OCI-LY3 (cell line): Measurements from ENCODE around the gene FANCD2.

Source experiments
- H2AFZ ChIP-seq: fragments of 200-600, 300-600 bp; shearing (Covaris generic); 2 replicates; pipeline ENCODE4 v1.6.0; 2014; ENCODE audit warnings: antibody characterized with exemption, low read depth, low read length
- H3K27ac ChIP-seq: fragments of 200-600, 300-600 bp; sonication (generic); 2 replicates; pipeline ENCODE4 v1.5.1; 2014; ENCODE audit warnings: mild to moderate bottlenecking, low read length, moderate library complexity, mixed read lengths
- H3K27me3 ChIP-seq: fragments of 200-600, 300-600 bp; sonication (generic); 2 replicates; pipeline ENCODE4 v1.6.1; 2014; ENCODE audit warnings: low read depth, low read length, mixed read lengths
- H3K36me3 ChIP-seq: fragments of 200-600, 300-600 bp; sonication (generic); replicated peaks from 2 replicates; pipeline ENCODE3; 2014; ENCODE audit warnings: low read depth, low read length, mixed read lengths
- H3K4me1 ChIP-seq: fragments of 300-600, 200-600 bp; sonication (generic); 2 replicates; pipeline ENCODE4 v1.6.1; 2014; ENCODE audit warnings: low read length, mixed read lengths
- H3K4me2 ChIP-seq: fragments of 200-600, 300-600 bp; sonication (generic); 2 replicates; pipeline ENCODE4 v1.6.1; 2014; ENCODE audit warnings: low read length, mixed read lengths
- H3K4me3 ChIP-seq: fragments of 300-600, 200-600 bp; sonication (generic); 2 replicates; pipeline ENCODE4 v1.5.1; 2014; ENCODE audit warnings: antibody characterized with exemption, mild to moderate bottlenecking, low read length, moderate library complexity
- H3K79me2 ChIP-seq: fragments of 300-600, 200-600 bp; shearing (Covaris generic); 2 replicates; pipeline ENCODE4 v1.6.1; 2014; ENCODE audit warnings: mild to moderate bottlenecking, low read length, mixed read lengths
- H3K9ac ChIP-seq: fragments of 300-600, 200-600 bp; shearing (Covaris generic); 2 replicates; pipeline ENCODE4 v1.6.0; 2014; ENCODE audit warnings: mild to moderate bottlenecking, low read length, moderate library complexity
- H3K9me3 ChIP-seq: fragments of 200-600, 300-600 bp; shearing (Covaris generic); 2 replicates; pipeline ENCODE4 v1.6.1; 2014; ENCODE audit warnings: low read length, mixed read lengths; ENCODE audit not compliant: insufficient read depth
- H4K20me1 ChIP-seq: fragments of 200-600, 300-600 bp; sonication (generic); 2 replicates; pipeline ENCODE4 v1.6.1; 2016; ENCODE audit warnings: low read length, mixed read lengths; ENCODE audit not compliant: insufficient read depth
- EZH2phosphoT487 ChIP-seq: fragments of 200-600 bp; shearing (Covaris generic); IDR thresholded peaks from 2 replicates; pipeline ENCODE4 v1.6.1; 2018; ENCODE audit warnings: antibody characterized with exemption, mixed run types, low read depth
- TF ChIP-seq, protein P1 (sequence below): fragments of 200-600, 300-600 bp; sonication (generic); IDR thresholded peaks from 2 replicates; pipeline ENCODE4 v1.5.1; 2014; ENCODE audit warnings: antibody characterized with exemption, low read length, low read depth

Gene FANCD2

DNA sequence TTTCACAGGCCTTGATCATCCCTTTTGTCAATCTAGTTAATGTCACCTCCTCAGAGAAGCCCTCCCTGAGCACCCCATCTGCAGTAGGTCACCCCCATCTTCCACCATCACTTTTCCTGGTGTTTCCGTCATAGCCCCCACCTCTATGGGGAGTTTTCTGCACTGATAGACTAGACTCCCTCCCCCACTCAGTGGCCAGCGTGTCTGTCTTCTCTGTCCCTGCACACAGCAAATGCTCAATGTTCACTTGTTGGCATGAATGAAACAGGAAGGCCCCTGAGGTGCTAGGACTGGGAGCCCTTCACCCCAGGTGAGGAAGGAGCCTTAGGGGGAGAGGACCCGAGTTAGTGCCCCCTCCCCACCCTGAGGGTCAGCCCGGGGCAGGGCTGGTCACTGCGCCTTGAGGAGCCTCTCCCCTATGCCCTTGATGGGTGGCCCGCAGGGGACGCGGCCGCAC lies 15.8 kb upstream of the FANCD2 start:
- TF ChIP-seq, protein P1, sequence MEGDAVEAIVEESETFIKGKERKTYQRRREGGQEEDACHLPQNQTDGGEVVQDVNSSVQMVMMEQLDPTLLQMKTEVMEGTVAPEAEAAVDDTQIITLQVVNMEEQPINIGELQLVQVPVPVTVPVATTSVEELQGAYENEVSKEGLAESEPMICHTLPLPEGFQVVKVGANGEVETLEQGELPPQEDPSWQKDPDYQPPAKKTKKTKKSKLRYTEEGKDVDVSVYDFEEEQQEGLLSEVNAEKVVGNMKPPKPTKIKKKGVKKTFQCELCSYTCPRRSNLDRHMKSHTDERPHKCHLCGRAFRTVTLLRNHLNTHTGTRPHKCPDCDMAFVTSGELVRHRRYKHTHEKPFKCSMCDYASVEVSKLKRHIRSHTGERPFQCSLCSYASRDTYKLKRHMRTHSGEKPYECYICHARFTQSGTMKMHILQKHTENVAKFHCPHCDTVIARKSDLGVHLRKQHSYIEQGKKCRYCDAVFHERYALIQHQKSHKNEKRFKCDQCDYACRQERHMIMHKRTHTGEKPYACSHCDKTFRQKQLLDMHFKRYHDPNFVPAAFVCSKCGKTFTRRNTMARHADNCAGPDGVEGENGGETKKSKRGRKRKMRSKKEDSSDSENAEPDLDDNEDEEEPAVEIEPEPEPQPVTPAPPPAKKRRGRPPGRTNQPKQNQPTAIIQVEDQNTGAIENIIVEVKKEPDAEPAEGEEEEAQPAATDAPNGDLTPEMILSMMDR, result no peak
- no peak for TF ChIP-seq EZH2phosphoT487
- Histone ChIP-seq H3K4me2 (peak overlapping the region; percentile 97), H3K79me2 (no peaks in the 10 kb centered on the region), H4K20me1 (peaks cover 29% of the 10 kb centered on the region), H3K4me1 (peaks cover 17% of the 10 kb centered on the region), H3K4me3 (peak overlapping the region; percentile 94), H2AFZ (peak overlapping the region; percentile 74; the same call in 1 of the 2 replicates), H3K27ac (no peak overlapping the region), H3K36me3 (no peaks in the 10 kb centered on the region), H3K9ac (peak overlapping the region; percentile 63), H3K27me3 (no peaks in the 10 kb centered on the region), H3K9me3 (no peaks in the 10 kb centered on the region)

DNA sequence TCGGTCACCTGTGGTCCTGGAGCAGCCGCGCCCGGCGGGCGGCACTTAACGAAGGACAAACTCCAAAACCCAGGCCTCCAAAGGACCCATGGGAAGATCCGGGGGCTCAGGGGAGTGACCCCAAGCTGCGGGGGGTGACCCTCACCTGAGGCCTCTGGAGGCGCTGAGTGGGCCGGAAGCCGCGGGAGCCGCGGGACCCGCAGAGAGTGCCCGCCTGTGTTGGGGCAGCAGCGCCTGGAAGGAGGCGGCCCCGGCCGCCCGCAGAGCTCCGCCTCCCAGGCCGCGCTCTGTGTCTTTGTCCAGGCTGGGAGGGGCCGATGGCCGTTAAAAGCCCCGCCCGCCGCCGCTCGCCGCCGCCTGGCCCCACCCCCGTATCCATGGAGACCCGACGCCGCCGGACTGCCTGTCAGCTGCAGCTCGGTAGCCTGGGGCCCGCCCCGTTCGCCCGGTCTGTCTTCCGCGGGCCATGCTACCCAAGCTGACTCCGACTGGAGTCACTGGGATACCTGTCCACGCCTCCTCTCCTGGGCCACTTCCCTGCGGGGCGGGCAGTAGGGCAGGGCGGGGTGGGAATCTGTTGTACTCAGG lies 15.3 kb upstream of the FANCD2 start:
- H3K4me1 ChIP-seq, result peaks cover 17% of the 10 kb centered on the region
- H3K79me2 ChIP-seq, result no peaks in the 10 kb centered on the region
- peak overlapping the region; percentile 97 for H3K4me2 ChIP-seq
- H3K9me3 ChIP-seq, result no peaks in the 10 kb centered on the region
- H3K27me3 ChIP-seq, result no peaks in the 10 kb centered on the region
- peak overlapping the region; percentile 74; the same call in 1 of the 2 replicates for H2AFZ ChIP-seq
- H3K36me3 ChIP-seq, result no peaks in the 10 kb centered on the region
- H4K20me1 ChIP-seq, result peaks cover 25% of the 10 kb centered on the region
- peak overlapping the region; percentile 63 for H3K9ac ChIP-seq
- H3K4me3 ChIP-seq, result peak overlapping the region; percentile 94
- TF ChIP-seq, protein P1, result no peak
- no peak overlapping the region for H3K27ac ChIP-seq

DNA sequence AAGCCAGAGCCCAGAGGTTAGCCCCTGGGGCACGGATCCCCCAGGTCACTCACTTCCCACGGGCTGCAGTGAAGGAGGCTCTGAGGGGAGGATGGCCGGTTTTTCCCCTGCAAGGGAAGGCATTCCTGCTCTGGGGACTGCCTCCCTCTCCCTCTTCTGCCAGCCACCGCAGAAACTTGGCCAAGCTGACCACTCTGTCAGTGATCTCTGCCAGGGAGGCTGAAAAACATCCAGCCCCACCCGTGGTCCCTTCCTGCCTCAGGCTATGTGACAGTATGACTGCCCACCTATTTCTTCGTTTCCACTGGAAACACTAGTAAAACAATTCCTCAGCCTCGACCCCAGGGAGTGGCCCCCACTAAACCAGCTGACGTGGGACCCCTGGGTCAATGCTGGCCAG lies 14.6 kb upstream of the FANCD2 start:
- Histone ChIP-seq H3K4me2 (peak overlapping the region; percentile 97), H3K27me3 (no peaks in the 10 kb centered on the region), H3K4me1 (peaks cover 17% of the 10 kb centered on the region), H3K79me2 (no peaks in the 10 kb centered on the region), H3K9ac (no peak overlapping the region), H4K20me1 (peaks cover 21% of the 10 kb centered on the region), H3K27ac (no peak overlapping the region), H3K36me3 (no peaks in the 10 kb centered on the region), H3K4me3 (peak overlapping the region; percentile 94), H2AFZ (no peak overlapping the region), H3K9me3 (no peaks in the 10 kb centered on the region)
- TF ChIP-seq, protein P1, result no peak
- TF ChIP-seq EZH2phosphoT487, result no peak

DNA sequence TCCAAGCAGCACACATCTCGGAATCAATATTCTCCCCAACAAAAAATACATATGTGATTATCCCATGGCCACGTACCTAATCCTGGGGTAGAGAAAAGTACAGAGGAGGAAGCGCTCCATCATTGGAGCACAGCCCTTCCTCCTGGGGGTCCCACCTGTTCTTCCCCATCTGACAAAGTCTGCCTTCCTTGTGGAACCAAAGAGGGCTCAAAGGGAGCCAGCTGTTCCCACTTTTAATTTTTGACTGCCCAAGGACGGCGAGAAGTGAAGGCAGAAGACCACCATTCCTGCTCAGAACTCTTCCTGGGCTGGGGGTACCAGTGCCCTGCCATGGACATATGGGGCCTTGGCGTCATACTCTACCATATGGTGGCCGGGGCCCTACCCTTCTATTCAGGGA lies 14.1 kb upstream of the FANCD2 start:
- TF ChIP-seq EZH2phosphoT487, result no peak
- TF ChIP-seq, protein P1, result no peak
- no peak overlapping the region for H3K27ac ChIP-seq

More for the DNA sequence above, 14.1 kb upstream of the FANCD2 start:
- H3K4me2 ChIP-seq, result no peak overlapping the region
- H3K79me2 ChIP-seq, result no peaks in the 10 kb centered on the region
- H3K4me3 ChIP-seq, result no peak overlapping the region
- no peaks in the 10 kb centered on the region for H3K9me3 ChIP-seq
- peaks cover 17% of the 10 kb centered on the region for H3K4me1 ChIP-seq
- H3K27me3 ChIP-seq, result no peaks in the 10 kb centered on the region
- no peak overlapping the region for H2AFZ ChIP-seq
- H3K9ac ChIP-seq, result no peak overlapping the region
- peaks cover 16% of the 10 kb centered on the region for H4K20me1 ChIP-seq
- H3K36me3 ChIP-seq, result no peaks in the 10 kb centered on the region
